Measurements from ENCODE around the gene NF1. TPM values are rescaled to one million over a fixed set of nuclear protein-coding genes. Genes with fewer than 3 reads are reported as not detected.
"Not testable (repeated sequence)": the region's sequence is repeated elsewhere in the genome, so short reads cannot be mapped to it uniquely, and the experiment has no call there.

Gene NF1
- total and polyA plus RNA-seq, 3 donors from 2014 or later: 60.6 to 99.0 (median 97.6) TPM

DNA sequence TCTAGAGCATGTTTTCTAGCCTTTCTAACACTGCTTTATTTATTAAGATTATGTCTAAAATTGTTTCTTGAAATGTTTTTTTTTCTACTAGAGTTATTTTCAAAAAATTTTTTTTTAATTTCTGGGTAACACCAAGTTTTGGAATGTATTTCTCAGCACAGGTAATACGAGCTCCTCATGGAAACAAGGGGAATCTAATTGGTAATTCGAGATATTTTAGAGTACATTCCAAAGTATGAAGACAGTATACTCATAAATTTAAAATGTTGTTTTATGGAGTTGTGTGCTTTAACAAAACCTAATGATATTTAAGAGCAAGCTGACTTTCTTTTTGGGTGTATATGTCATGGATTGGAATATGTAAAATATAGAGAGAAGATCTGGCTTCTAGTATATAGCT lies 159.9 kb downstream of the NF1 start:
- 89 to 93% methylated on average over 2 of the region's 2 CpGs for WGBS, 2 donors
- peaks cover 16% of the 10 kb centered on the region for H3K4me1 ChIP-seq
- TF ChIP-seq, protein P1, sequence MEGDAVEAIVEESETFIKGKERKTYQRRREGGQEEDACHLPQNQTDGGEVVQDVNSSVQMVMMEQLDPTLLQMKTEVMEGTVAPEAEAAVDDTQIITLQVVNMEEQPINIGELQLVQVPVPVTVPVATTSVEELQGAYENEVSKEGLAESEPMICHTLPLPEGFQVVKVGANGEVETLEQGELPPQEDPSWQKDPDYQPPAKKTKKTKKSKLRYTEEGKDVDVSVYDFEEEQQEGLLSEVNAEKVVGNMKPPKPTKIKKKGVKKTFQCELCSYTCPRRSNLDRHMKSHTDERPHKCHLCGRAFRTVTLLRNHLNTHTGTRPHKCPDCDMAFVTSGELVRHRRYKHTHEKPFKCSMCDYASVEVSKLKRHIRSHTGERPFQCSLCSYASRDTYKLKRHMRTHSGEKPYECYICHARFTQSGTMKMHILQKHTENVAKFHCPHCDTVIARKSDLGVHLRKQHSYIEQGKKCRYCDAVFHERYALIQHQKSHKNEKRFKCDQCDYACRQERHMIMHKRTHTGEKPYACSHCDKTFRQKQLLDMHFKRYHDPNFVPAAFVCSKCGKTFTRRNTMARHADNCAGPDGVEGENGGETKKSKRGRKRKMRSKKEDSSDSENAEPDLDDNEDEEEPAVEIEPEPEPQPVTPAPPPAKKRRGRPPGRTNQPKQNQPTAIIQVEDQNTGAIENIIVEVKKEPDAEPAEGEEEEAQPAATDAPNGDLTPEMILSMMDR (IDR thresholded peaks at IDR 0.05): no peak
- TF ChIP-seq POLR2A (IDR thresholded peaks at IDR 0.05): no peak
- H3K27me3 ChIP-seq: no peaks in the 10 kb centered on the region
- no peak overlapping the region for H3K27ac ChIP-seq
- H3K4me3 ChIP-seq: no peak overlapping the region
- no peaks in the 10 kb centered on the region for H3K36me3 ChIP-seq (ENCODE audit: low read depth, missing control alignments)
- no peaks in the 10 kb centered on the region for H3K9me3 ChIP-seq
- intact Hi-C loops (cut with DNase I; ENCODE audit: low total_unique reads): no loop called here
- no peak for DNase-seq

DNA sequence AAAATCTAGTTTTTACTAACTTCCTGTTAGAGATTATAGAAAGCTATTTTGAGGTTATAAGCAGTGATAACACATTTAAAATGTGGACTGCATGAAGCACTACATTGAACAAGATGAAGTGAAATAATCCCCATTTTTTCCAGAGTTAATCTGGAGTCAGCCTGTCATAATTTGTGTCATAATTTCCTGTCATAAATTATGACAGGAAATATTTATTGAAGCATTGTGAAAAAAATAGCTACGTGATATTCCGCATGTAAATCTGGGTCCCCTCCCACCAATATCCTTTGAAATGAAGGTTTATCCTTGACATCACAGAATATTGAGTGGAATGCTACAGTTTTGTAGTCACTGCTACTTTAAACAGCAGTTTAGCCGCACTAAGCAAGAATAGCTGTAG lies 162.2 kb downstream of the NF1 start:
- TF ChIP-seq POLR2A (IDR thresholded peaks at IDR 0.05): no peak
- TF ChIP-seq, protein P1 (IDR thresholded peaks at IDR 0.05): no peak
- peaks cover 3% of the 10 kb centered on the region for H3K4me1 ChIP-seq
- H3K27ac ChIP-seq: no peak overlapping the region
- H3K9me3 ChIP-seq: no peaks in the 10 kb centered on the region
- WGBS, 2 donors: 64% methylated on average over 3 of the region's 3 CpGs
- no peaks in the 10 kb centered on the region for H3K36me3 ChIP-seq (ENCODE audit: low read depth, missing control alignments)
- intact Hi-C loops (cut with DNase I; ENCODE audit: low total_unique reads): no loop called here
- H3K27me3 ChIP-seq: no peaks in the 10 kb centered on the region
- H3K4me3 ChIP-seq: no peak overlapping the region
- DNase-seq: no peak

DNA sequence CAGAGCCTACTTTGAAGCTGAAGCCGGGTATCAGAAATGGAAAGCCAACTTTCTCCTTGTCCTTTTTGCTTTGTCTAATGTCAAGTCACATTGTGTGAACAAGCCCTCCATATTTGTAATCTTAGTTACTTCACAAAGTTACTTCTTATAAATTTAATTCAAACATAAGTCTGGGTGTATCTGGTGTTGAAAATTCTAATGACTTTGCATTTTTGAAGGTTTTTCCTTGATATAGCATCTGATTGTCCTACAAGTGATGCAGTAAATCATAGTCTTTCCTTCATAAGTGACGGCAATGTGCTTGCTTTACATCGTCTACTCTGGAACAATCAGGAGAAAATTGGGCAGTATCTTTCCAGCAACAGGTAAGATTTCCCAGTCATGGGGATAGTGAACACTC lies 165.4 kb downstream of the NF1 start:
- H3K9me3 ChIP-seq: no peaks in the 10 kb centered on the region
- DNase-seq: no peak
- 96% methylated on average over 3 of the region's 3 CpGs for whole genome bisulfite sequencing, 2 donors
- TF ChIP-seq POLR2A (IDR thresholded peaks at IDR 0.05): no peak
- TF ChIP-seq, protein P1 (IDR thresholded peaks at IDR 0.05): no peak
- no peaks in the 10 kb centered on the region for H3K27me3 ChIP-seq
- H3K4me3 ChIP-seq: no peak overlapping the region
- intact Hi-C loops (cut with DNase I; ENCODE audit: low total_unique reads): no loop called here
- H3K27ac ChIP-seq: no peak overlapping the region
- no peaks in the 10 kb centered on the region for H3K4me1 ChIP-seq
- no peaks in the 10 kb centered on the region for H3K36me3 ChIP-seq (ENCODE audit: low read depth, missing control alignments)

DNA sequence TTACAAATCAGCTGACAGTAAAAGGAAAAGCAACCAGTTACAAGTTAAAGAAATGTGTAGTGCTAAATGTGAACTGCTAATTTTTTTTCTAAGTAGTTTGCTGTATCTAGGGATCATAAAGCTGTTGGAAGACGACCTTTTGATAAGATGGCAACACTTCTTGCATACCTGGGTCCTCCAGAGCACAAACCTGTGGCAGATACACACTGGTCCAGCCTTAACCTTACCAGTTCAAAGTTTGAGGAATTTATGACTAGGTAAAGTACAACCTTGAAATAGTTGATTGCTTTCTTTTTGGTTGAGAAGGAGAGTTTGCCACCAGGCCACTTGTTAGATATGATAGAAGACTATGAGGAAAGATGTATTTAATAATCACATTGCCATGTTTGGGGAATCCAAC lies 166.8 kb downstream of the NF1 start:
- 62 to 63% methylated on average over 1 of the region's 1 CpG for WGBS, 2 donors
- TF ChIP-seq, protein P1 (IDR thresholded peaks at IDR 0.05): no peak
- Histone ChIP-seq H3K9me3 (no peaks in the 10 kb centered on the region), H3K27ac (no peak overlapping the region), H3K36me3 (ENCODE audit: low read depth, missing control alignments) (no peaks in the 10 kb centered on the region), H3K27me3 (no peaks in the 10 kb centered on the region), H3K4me3 (no peak overlapping the region), H3K4me1 (no peaks in the 10 kb centered on the region)
- intact Hi-C loops (cut with DNase I; ENCODE audit: low total_unique reads): no loop called here
- DNase-seq: no peak

DNA sequence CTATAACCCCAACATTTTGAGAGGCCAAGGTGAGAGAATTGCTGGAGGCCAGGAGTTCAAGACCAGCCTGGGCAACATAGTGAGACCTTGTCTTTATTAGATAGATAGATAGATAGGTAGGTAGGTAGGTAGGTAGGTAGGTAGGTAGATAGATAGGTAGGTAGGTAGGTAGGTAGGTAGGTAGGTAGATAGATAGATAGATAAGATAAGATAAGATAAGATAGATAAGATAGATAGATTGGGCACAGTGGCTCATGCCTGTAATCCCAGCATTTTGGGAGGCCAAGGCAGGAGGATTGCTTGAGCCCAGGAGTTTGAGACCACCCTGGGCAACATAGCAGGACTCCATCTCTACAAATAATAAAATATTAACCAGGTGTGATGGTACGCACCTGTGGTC lies 168.1 kb downstream of the NF1 start:
- WGBS, 2 donors: 71 to 92% methylated on average over 1 of the region's 1 CpG
- intact Hi-C loops (cut with DNase I; ENCODE audit: low total_unique reads): not testable (repeated sequence)

More for the DNA sequence above, 168.1 kb downstream of the NF1 start:
- not testable (repeated sequence) for H3K27ac ChIP-seq; H3K4me1 ChIP-seq; DNase-seq; H3K9me3 ChIP-seq; H3K27me3 ChIP-seq; H3K4me3 ChIP-seq; H3K36me3 ChIP-seq (ENCODE audit: low read depth, missing control alignments)

Data from testis (tissue), 3 donors.